GM19328 (cell line): ENCODE data around the gene COL3A1.

ENCODE experiments used
- ATAC-seq: cut with Tn5 transposase; IDR thresholded peaks from one replicate; pipeline ENCODE4 v1.9.1; 2021; ENCODE audit warnings: mild to moderate bottlenecking, moderate library complexity; ENCODE audit not compliant: unreplicated experiment

COL3A1 gene

GRCh38 chr2:188974164-188974563, at the start of gene COL3A1:
COL3A1 (plus strand) TSS chr2:188974373; CDS start chr2:188974490, 117 bp downstream.
- ATAC-seq = no peak

- ATAC-seq = no peak
Observed at GRCh38 chr2:188928643-188929042, 45.5 kb upstream of the COL3A1 start.

- no peak for ATAC-seq
Observed at GRCh38 chr2:188931361-188931760, 42.8 kb upstream of the COL3A1 start.

- no peak for ATAC-seq
Observed at GRCh38 chr2:188937228-188938220, 36.6 kb upstream of the COL3A1 start.

- ATAC-seq = no peak
Observed at GRCh38 chr2:188940171-188940570, 34.0 kb upstream of the COL3A1 start.

GRCh38 chr2:188944442-188944841, 29.7 kb upstream of the COL3A1 start:
- ATAC-seq = no peak

GRCh38 chr2:188949046-188949818, 24.9 kb upstream of the COL3A1 start:
- ATAC-seq = no peak

- no peak for ATAC-seq
Observed at GRCh38 chr2:188952901-188953300, 21.3 kb upstream of the COL3A1 start.

- no peak for ATAC-seq
Observed at GRCh38 chr2:188956290-188956689, 17.9 kb upstream of the COL3A1 start.

GRCh38 chr2:188956961-188957360, 17.2 kb upstream of the COL3A1 start:
- ATAC-seq = no peak

GRCh38 chr2:188957646-188958045, 16.5 kb upstream of the COL3A1 start:
- ATAC-seq = no peak

GRCh38 chr2:188963741-188964140, 10.4 kb upstream of the COL3A1 start:
- ATAC-seq = no peak

- no peak for ATAC-seq
Observed at GRCh38 chr2:188964976-188965546, 9.1 kb upstream of the COL3A1 start.

GRCh38 chr2:188965563-188965962, 8.6 kb upstream of the COL3A1 start:
- ATAC-seq = no peak

- ATAC-seq = no peak
Observed at GRCh38 chr2:188966079-188966571, 8.0 kb upstream of the COL3A1 start.

GRCh38 chr2:188966728-188967440, 7.3 kb upstream of the COL3A1 start:
- ATAC-seq = no peak

- ATAC-seq = no peak
Observed at GRCh38 chr2:188969236-188969635, 4.9 kb upstream of the COL3A1 start.

- no peak for ATAC-seq
Observed at GRCh38 chr2:188969651-188970050, 4.5 kb upstream of the COL3A1 start.

GRCh38 chr2:188970211-188970610, 4.0 kb upstream of the COL3A1 start:
- ATAC-seq = no peak

- no peak for ATAC-seq
Observed at GRCh38 chr2:188971432-188971861, 2.7 kb upstream of the COL3A1 start.

GRCh38 chr2:188973641-188974040, 532 bp upstream of the COL3A1 start:
- ATAC-seq = no peak
